ENCODE data around the gene B4GALNT3.

Gene B4GALNT3

DNA sequence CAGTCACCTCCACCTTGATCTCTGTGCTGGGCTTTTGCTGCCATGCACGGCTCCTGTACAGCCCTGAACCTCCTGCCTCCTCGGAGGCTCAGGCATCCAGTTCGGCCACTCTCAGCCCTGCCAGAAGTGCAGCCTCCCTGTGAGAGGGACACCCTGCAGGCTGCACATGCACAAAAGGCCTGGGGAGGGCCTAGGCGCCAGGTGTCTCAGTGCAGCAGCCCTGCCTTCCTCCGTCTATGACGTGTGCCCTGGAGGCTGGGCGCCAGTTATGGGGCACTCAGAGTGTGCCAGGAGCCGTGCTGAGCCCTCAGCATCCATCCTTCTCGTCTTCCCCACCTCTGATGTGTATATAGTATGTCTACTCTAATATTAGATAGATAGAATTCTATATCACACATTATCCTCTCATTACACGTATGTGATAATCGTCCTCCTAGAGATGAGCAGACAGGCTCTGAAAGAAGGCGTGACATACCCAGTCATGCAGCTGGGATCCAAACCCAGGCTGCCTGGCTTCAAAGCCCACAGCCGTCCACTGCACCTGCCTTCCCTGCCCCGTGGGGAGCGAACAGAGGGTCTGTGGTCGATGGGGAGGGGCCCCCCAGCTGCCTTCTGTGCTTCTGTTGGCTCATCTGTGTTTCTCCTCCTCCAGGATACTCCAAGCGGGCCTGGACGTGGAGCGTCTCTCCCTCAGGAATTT, 101.1 kb downstream of the B4GALNT3 start:
- DNase-seq = peak; percentile 49

DNA sequence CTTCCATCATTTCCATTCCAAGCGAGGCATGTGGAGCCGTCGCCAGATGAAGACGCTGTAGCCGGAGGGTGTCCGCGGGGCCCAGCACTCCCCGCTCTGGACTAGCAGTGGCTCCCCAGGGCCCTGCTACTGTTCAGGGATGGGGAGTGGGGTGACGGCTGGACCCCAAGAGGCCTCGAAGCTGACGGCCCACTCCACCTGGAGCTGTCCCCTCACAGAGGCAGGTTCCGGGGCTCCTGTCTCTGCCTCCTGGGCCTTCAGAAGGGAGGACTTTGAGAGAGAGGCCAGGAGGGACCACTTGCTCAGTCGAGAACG, 101.6 kb downstream of the B4GALNT3 start:
- DNase-seq = no peak

DNA sequence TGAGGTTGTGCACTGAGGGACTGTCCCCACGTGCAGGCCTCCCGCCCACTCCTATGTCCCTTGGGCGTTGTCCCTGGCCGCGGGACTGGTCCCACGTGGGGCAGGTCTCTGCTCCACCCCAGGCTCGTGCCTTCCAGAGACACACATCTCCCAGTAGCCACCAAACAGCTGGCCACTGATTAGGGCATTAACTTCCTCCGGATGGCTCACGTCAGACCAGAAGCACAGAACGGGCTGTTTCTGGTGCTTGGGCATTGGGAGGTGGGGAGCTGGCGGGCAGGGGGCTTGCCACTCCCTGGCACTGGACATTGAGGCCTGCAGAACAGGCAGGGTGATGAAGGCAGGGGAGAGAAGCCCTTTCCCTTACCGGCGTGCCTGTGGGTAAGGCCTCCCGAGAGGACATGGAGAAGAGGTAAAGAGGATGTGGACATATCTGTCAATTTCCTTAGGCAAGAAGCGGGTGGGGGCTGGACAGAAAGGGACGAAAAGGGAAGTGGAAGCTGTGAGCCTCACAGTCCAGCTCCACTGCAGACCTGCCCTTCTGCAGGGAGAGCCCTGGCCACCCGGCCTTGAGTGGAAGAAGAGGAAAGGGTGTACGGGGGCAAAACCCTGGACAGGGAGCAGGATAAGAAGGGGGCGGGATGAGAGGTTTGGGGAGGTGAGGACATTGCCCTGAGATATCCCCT, 102.3 kb downstream of the B4GALNT3 start:
- DNase-seq = no peak

DNA sequence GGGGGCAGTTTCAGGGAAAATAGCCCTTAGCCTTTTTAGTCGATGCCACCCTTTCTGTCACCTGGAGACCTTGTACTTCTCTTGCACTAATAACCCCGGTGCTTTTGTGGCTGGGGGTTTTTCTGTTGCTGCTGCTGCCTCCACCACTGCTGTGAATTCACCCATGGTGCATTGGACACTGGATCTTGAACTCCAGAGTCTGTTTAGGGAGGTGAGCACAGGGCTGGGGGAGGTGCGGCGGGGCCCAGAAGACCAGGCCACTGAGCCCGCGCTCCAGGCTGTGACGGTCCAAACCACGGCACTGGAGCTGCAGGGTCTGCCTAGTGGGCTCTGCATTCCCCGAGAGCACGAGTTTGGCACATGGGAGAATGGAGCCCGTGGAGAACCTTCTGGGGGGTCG, 102.9 kb downstream of the B4GALNT3 start:
- no peak for DNase-seq

DNA sequence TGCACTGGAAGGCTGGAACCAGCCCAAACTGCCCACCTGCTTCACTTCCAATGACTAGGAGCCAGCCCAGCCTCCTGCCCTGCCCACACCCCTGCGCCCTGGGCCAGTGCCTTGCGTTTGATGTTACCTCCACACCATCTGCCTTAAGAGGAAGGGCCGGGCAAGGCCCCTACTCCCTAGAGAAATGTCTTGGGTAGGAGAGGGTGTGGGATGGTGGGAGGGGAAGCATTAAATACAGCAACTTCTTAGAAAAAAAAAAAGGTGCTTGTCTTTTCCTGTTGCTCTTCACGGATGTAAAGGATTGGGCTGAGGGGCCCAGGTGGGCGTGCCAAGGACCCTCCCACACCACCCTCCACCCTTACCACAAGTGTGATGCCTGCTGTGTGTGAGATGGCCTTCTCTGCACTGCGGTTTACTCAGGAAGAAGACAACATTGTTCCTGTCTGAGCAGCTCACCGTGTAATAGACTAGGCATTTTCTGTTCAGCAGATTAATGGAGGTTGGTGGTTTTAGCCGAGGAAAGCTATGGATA, 103.6 kb downstream of the B4GALNT3 start:
- DNase-seq = peak; percentile 85

DNA sequence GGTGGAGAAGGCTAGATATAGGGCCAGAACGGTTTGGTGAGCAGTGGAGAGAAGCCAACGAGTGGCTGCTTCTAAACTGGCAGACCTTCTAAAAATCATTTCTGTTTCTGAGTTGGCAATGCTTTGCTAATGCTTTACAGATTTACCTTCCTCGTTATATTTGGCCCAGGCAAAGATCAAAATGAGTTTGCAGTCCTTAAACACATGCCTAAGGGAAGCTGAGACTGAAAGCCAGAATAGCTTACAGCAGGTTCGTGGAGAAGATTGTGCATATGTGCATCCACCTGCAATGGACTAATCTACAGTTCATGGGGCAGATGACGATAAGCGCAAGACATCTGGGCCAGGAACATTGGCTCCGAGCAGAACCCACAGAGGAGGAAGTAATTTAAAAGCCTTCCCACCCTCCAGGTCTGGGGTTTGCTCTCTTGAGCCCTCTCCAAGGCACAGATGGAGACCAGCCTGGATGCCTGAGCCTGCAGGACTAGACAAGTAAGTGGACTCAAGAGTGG, 104.1 kb downstream of the B4GALNT3 start:
- DNase-seq = peak; percentile 35

DNA sequence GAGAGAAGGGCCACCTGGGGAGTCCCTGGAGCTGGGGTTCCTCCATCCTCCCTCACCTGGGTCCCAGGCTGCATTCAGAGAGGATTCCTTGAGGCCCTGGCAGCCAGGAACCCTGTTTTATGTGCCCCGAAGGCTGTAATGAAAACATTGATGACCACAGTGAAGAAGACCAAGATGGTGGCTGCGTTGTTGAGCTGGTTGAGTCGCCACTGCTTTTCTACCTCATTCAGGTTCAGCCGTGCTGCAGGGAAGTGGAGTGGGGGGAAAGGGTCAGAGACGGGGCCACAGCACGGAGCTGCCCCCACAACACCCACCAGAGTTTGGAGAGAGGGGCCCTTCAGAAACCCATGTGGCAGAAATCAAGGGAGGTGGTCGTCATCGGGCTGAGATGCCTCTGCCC, 105.4 kb downstream of the B4GALNT3 start:
- no peak for DNase-seq

DNA sequence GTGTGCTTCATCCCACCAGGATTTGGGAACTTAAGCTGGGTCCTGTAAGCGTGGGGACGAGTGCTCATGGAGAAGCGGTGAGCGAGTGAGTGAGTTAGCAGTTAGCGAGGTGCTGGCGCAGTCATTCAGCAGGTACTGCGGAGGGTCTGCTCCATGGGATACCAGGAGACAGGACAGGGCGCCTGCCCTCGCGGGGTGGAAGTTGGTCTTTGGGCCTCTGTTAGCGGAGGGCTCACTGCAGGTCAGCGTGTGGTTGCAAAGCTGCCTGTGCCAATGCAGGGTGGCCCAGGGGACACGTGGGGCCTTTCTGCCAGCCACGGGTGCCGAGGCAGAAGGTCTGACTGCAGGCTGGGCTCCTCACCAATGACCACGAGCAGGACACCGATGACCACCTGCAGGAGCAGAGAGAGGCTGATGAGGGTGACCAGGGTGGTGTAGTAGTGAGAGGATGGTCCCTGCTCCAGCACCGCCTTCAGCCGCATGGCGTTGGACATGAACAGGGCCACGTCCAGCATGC, 105.9 kb downstream of the B4GALNT3 start:
- DNase-seq = no peak

DNA sequence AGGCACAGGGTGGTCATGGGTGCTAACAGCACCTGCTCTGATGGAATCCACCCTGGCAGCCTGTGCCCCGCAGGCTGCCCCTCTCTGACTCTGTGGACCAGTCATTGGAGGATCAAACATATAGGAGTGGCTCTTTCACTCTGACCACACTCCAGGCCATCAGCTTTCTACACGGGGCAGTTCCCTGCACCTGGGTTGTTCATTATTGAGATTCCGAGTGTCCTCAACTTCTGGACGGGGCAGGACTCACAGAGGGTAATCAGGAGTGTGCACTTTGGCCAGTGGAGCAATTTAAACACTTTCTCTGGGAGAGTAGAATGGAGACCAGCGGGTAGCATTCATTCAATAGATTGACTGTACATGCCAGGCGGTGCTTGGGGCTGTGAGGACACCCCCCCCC, 108.7 kb downstream of the B4GALNT3 start:
- DNase-seq = no peak

DNA sequence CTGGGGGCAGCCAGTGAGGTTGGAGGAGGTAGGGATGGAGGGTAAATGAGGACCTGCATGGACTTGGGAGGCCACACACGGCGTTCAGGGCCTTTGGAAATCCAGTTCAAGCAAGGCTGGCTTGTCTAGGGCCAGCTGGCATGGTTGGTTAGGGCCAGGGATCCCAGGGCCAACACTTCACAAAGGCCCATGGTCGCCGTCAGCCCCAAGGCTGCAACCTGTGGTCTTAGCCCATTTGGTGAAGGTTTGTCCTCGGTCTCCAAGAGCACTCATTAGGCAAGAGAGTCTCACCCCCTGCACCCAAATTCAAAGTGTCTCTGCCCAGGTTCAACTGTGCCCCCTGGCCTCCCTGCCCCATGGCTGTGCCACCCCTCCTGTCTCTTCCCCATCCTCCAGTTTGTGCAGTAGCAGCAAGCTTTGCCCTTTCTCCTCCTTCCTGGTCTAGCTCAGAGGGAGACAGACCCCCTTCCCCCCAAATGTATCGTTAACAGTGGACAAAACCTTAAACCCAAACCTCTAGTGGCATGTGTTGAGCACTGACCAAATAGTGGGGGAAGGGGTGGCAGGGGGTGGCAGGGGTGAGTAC, 109.4 kb downstream of the B4GALNT3 start:
- DNase-seq = no peak

DNA sequence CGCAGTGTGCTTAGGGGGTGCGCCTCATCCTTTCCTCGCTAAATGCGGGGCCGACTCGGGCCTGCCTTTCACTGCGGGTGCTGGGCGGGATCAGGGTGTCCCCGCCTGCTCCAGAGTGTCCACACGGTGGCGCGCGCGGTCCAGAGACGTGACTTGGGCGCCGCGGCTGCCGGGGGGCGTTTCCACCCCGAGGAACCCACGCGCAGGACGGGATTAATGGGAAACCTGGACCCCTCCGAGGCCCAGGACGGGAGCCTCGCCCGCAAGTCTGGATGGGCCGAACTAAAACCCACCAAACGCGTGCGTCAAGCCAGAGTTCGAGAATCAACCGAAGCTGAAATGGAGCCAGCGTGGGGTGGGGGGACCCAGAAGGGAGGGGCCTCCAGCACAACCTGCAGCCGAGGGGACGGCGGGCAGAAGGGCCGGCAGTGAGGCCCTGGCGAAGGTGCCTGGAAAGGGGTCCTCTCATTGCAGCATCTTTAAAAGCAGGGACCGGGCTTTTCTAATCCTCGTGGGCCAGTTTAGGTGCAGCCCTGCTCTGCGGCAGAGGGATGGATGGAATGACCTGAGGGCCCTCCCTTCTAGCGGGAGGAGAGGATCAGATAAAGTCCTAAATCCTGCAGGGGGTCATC, 110.2 kb downstream of the B4GALNT3 start:
- DNase-seq = peak; percentile 94

DNA sequence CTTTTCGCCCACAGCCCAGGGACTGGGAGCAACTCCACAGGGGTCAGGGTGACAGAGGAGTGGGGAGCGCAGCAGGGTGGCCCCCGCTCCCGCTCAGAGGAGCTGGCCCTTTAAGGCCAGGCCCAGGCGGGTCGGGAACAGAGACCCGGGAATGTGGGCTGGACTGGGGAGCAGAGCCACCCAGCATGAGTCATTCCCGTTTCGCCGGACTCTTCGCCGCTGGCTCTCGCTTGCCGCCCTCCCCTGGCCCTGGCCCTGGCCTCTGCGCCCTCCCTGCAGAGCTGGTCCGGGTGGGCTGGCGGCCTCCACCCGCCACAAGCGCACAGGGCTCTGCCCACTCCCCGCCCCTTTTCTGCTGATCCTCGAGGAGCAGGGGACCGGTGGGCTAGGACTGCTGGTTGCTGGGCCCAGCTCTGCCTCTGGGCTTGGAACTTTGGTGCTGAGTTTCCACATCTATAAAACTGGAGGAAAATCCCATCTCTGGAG, 110.7 kb downstream of the B4GALNT3 start:
- DNase-seq = no peak

DNA sequence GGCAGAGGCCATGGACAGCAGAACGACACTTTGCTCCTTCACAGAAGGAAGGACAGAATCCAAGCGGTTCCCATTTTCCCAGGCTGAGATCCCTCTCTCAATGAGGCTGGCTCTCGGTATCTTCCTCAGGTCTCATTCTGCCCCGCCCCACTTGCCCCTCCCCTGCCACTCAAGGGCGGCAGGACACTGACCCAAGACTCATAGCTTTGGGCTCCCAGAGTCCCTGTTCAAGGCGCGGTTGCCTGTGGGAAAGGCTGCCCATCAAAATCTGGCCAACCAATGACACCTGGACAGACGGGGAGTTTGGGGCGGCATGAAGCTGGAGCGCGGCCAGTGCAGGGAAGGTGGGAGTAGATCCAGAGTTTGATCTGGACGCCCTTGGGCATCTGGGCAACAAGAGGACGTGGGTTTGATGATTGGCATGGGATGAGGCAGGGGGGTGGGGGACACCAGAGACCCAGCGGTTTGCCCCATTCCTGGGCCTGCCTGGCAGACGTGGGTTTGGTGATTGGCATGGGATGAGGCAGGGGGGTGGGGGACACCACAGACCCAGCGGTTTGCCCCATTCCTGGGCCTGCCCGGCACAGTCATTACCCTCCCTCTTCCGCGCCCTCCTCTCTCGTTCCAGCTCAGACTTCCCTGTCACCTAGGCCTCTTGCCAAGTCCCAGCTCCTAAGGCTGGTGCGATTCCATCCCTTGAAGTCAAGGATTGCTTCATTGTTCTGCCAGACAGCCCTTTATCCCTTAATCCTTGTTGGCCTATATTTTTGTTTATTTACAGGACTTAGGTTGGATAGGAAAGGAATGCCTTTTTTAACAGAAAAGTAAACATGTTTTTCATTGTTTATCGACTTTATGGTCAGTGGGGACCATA, 111.4 kb downstream of the B4GALNT3 start:
- DNase-seq = no peak

DNA sequence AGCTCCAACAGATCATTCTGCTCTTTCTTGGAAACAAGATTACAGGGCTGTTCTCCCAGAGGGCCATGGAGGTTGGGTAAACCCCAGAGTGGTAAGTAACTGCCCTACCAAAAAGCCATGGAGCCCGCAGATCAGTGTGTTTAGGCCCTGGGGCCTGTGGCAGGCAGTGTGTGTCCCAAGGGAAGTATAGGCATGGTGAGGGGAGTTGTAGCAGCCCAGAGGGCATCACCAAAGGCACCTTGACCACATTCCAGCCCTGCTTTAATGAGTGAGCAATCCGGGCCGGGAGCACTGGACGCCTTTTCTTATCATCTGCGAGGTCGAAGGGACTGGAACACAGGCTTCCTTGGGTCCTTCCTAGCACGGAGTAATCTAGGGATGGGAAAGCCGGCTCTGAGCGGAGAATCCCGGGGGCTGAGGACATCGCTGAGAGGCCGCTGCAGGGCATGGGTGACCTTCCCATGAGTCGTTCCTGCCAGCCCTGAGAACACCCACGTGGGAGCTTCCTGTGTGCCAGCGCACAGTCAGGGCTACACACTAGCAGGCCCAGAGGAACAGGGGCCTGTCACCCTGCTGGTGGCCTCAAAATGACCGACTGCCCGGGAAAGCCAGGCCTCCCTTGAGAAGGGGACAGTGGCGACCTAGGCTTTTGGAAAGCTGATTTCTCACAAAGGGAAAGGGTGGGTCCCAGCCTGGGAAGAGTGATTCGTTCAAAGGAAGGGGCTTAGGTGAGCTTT, 112.2 kb downstream of the B4GALNT3 start:
- DNase-seq = no peak

DNA sequence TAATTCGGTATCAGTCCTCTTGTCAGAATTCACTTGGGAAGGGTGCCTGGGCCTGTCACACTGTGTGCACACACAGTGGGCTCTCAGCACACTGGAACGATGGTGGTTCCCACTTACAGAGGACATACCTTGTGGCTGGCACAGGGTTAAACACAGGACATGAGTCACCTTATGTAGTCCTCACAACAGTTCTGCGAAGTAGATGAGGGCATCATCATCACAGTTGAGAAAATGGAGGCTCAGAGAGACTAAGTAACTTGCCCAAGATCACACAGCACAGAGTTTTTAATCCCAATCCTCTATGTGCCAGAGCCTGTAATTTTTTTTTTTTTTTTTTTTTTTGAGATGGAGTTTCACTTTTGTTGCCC, 112.8 kb downstream of the B4GALNT3 start:
- DNase-seq = no peak

DNA sequence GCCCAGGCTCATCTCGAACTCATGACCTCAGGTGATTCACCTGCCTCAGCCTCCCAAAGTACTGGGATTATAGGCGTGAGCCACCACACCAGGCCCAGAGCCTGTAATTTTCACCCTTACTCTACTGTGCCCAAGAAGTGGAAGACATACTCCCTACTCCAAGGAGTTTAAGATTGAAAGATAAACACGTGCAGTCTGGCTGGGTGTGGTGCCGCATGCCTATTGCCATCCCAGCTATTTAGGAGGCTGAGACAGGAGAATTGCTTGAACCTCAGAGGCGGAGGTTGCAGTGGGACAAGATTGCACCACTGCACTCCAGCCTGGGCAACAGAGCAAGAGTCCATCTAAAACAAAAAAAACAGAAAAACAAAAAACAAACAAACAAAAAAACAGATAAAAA, 113.5 kb downstream of the B4GALNT3 start:
- no peak for DNase-seq

DNA sequence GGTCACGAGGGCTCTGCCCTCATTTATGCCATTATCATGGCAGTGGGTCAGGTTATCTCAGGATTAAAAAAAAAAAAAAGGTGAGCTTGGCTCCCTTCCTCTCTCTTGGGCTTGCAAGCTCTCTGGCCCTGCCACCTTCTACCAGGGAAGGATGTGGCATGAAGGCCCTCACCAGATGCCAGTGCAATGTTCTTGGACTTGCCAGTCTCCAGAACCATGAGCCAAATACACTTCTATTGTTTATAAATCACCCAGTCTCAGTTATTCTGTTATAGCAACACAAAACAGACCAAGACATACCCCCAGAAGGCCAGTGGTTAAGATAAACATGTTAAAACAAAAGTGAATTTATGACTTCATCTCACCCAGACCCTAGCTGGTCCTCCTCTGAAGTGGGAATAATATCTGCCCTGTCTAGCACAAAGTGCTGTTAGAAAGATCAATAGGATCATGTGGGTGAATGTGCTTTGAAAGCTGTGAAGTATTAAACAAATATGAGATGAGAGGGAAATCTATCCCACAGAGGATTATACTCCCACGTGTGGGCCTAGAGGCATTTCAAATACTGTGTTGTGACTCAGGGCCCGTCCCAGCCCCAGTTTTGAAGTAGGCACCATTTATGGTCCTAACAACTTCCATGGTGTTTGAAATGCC, 114.9 kb downstream of the B4GALNT3 start:
- no peak for DNase-seq

DNA sequence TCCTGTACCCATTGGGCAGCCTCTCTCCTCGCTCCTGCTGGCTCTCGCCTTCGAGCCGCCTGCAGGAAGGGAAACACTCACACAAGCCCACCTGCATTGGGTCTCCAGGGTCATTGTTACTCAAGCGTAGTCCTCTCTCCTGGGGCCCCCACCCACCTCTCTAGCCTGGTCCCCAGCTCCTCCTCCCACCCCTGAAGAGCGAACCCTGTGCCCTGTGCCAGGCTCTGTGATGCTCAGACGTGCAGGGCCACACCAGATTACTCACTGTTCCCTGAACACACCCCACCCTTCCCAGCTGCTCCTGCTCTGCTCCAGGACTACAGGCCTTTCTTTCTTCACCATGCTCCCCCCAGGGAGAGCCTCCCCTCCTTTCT, 115.4 kb downstream of the B4GALNT3 start:
- no peak for DNase-seq

DNA sequence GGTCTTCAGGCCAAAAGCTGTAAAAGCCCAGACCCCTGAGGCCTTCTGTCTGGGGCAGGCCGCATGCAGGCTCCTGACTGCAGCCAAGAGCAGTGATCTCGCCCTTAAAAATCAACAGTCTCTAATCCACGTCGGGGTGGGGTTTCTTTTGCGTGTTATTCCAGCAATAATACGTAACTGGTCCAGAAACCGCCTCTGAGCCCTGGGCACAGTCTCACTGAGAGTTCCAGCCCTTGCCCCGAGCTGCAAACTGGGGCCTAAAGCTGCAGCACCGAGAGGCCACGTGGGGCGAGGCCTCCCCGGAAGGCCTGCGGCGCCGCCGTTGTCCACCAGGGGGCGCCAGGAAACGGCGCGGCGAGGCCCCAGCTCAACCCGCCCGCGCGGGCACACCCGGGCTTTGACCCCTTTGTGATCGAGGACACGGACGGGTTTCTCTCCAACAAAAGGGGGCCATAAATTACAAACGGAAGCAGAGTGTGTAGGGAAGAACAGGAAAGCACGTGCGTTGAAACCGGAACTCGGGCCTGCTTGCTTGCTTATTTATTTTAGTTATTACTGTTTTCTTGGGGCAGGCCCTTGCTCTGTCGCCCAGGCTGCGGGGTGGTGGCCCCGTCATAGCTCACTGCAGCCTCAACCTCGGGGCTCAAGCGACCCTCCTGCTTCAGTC, 116.3 kb downstream of the B4GALNT3 start:
- peak; percentile 88 for DNase-seq

DNA sequence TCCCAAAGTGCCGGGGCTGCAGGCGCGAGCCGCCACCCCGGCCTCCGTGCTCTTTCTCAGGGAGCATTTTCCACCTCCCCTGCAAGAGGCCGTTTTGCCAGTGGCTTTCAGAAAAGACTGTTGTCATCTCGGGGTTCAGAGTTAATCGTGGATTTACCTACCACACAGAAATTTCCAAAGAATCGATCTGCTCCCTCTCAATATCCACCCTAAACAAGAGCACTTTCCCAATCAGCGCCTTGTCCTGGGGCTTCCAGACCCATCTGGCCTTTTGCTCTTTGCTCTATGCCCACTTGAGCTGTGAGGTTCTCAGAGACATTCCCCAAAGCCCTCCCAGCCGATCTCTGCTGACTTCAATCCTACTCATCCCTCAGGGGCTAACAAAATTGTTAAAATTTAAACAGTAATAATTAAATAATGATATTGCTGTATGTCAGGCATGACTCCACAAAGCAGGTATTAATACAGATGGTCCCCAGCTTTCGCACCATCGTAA, 116.9 kb downstream of the B4GALNT3 start:
- no peak for DNase-seq

All from CD4-positive, alpha-beta T cell treated with Interleukin-17A for 4 hours (primary cell).